Measurements from ENCODE around the gene CBX7. TPM values are rescaled to one million over a fixed set of nuclear protein-coding genes. Genes with fewer than 3 reads are reported as not detected.

CBX7 gene
- 100 to 1,000 TPM in 1 of 4 donors, 10 to 100 TPM in 3; 47.6 to 108 (median 64.8) TPM for total RNA-seq

DNA sequence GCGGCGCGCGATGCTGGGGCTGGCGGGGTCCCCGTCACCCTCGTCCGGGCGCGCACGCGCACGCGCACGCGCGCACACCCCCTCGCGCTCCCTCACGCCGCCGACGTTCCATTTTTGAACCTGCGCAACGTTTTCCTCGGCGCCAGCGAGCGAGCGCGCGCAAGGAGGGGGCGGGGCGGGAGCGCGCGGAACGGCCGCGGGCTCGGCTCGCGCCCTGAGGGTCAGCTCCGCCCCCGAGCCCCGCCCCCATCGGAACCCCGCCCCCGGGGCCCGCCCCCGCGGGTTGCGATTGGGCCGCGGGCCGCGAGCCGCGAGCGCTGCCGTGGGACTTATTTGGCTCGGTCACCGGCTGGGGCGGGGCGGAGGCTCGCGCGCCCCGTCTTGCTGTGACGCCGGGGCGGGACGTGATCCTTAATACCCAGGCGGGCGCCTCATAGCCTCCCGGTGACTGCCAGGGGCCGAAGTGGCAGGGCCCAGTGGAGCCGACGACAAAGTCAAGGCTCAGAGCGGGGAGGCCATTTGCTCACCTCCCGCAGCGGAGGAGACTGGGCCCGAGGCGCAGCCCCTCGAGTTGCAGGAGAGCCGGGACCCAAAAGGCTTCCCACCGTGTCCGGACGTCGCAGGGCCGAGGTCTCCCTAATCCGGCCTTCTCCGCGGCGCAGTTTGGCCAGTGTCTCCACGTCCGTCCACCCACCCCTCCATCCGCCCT, at the start of gene CBX7:
TSS of gene CBX7 (minus strand) at position 170 of the 709 bp plus-strand sequence. CDS start 236 bp downstream, outside the sequence.
- peak; percentile 92 to 99 for DNase-seq (ENCODE audit: low spot score in 2 of 2)
- 2% methylated on average over 10 to 18 of the region's 98 CpGs for WGBS, 2 donors
- intact Hi-C loops (cut with DNase I; ENCODE audit: low total_unique reads), result no loop called here
- TF ChIP-seq CTCF (IDR thresholded peaks at IDR 0.05), result no peak
- TF ChIP-seq POLR2A (IDR thresholded peaks at IDR 0.05), result peak in 1 of 2 donors; percentile 46
- peak within 1 kb of the TSS; percentile 54 for H3K4me3 ChIP-seq (ENCODE audit: low read depth, poor library complexity, severe bottlenecking)

- intact Hi-C loops (cut with DNase I; ENCODE audit: low total_unique reads), result no loop called here
- 92% methylated on average over 5 of the region's 5 CpGs for WGBS, 2 donors
- DNase-seq (ENCODE audit: low spot score in 2 of 2), result peak in 1 of 2 donors; percentile 53
- H3K4me3 ChIP-seq (ENCODE audit: low read depth, poor library complexity, severe bottlenecking), result no peak overlapping the region
- TF ChIP-seq POLR2A (IDR thresholded peaks at IDR 0.05) (no peak), CTCF (IDR thresholded peaks at IDR 0.05) (no peak)
These were observed 45.1 kb upstream of the CBX7 start for GRCh38 chr22:39197578-39197977.

DNA sequence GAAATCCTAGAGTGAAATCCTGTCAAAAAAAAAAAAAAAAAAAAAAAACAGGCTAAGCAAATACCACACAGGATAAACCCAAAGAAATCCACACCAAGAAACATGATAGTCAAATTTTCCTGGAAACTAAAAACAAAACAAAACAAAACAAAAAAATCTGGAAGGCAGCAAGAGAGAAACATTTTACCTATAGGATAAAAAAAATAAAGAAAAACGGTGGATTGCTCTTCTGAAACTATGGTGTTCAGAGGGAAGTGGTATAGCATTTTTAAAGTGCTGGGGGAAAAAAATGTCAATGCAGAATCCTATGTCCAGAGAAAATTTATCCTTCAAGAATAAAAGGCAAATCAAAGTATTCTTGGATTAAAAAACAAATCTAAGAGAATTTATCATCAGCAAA, 41.6 kb upstream of the CBX7 start:
- DNase-seq (ENCODE audit: low spot score in 2 of 2), result no peak
- H3K4me3 ChIP-seq (ENCODE audit: low read depth, poor library complexity, severe bottlenecking), result no peak overlapping the region
- intact Hi-C loops (cut with DNase I; ENCODE audit: low total_unique reads), result no loop called here
- TF ChIP-seq CTCF (IDR thresholded peaks at IDR 0.05) (no peak), POLR2A (IDR thresholded peaks at IDR 0.05) (no peak)
- WGBS, 2 donors, result 0% methylated on average over 1 of the region's 1 CpG

GRCh38 chr22:39188809-39189208, 36.3 kb upstream of the CBX7 start:
- peak in 1 of 2 donors; percentile 31 for DNase-seq (ENCODE audit: low spot score in 2 of 2)
- 90 to 91% methylated on average over 10 of the region's 10 CpGs for WGBS, 2 donors
- TF ChIP-seq POLR2A (IDR thresholded peaks at IDR 0.05), result no peak
- no peak for TF ChIP-seq CTCF (IDR thresholded peaks at IDR 0.05)
- H3K4me3 ChIP-seq (ENCODE audit: low read depth, poor library complexity, severe bottlenecking), result no peak overlapping the region
- intact Hi-C loops (cut with DNase I; ENCODE audit: low total_unique reads), result no loop called here

DNA sequence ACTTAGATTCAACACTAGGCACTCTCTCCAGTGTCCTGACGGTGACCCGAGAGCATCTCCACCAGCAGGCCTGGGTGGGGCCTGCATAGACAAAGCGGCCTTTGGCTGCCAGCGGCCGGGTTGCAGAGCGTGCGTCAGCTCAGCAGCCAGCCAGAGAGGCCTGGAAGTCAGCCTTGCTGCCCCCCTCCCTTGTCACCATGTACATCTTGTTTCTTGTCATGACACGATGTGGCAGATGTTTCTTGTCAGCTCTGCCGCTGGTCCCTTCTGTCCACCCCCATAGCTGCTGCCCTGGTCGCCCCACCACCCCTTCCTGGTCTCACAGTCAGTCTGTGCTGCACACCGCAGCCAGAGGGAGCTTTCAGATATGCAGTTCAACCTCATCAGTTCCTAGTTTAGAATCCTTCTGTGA, 33.1 kb upstream of the CBX7 start:
- H3K4me3 ChIP-seq (ENCODE audit: low read depth, poor library complexity, severe bottlenecking), result no peak overlapping the region
- TF ChIP-seq CTCF (IDR thresholded peaks at IDR 0.05) (no peak), POLR2A (IDR thresholded peaks at IDR 0.05) (no peak)
- intact Hi-C loops (cut with DNase I; ENCODE audit: low total_unique reads), result no loop called here
- DNase-seq (ENCODE audit: low spot score in 2 of 2), result peak; percentile 54 to 91
- 41 to 47% methylated on average over 9 to 11 of the region's 11 CpGs for WGBS, 2 donors
